ENCODE results near the gene MARCOL. TPM values are rescaled to one million over a fixed set of nuclear protein-coding genes. Genes with fewer than 3 reads are reported as not detected.

MARCOL gene, protein sequence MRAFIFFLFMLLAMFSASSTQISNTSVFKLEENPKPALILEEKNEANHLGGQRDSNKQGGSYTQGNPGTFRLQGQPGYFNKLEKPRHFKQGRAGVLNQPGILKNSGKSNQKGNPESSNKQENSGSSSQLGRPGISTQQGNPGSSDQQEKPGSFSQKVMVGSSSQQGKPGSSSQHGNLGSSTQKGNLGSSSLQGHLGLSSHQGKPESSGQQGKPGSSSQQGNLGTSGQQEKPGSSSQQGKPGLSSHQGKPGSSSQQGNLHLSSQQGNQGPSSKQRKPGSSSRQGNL
- not detected for total RNA-seq

DNA sequence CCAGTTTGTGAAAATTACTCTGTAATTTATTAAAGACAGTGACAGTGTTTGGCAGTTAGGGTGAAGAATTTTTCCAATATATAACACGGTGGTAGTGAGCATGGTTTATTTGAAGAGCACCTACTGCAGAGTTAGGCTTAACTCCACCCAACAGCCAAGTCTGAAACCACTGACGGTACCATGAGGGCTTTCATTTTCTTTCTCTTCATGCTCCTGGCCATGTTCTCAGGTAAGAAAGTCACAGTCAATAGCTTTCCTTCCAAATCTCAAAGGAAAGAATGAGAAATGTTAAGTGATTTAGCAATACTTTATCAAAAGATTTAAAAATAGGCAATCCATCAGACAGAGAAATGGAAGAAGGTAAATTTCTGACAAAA, at the start of gene MARCOL:
Gene MARCOL, plus strand, starts transcription at position 108 of the 377 bp plus-strand sequence. Its CDS starts 73 bp downstream, at position 181.
- DNase-seq: no peak
- Histone ChIP-seq H3K27me3 (no peaks in the 10 kb centered on the region), H3K9me3 (no peaks in the 10 kb centered on the region), H3K4me1 (no peaks in the 10 kb centered on the region), H3K27ac (no peak within 1 kb of the TSS), H3K36me3 (no peaks in the 10 kb centered on the region), H3K4me3 (no peak within 1 kb of the TSS)
- WGBS, 2 donors: 52 to 71% methylated on average over 2 of the region's 2 CpGs
- no peak for TF ChIP-seq POLR2A (IDR thresholded peaks at IDR 0.05)
- TF ChIP-seq, protein P1, sequence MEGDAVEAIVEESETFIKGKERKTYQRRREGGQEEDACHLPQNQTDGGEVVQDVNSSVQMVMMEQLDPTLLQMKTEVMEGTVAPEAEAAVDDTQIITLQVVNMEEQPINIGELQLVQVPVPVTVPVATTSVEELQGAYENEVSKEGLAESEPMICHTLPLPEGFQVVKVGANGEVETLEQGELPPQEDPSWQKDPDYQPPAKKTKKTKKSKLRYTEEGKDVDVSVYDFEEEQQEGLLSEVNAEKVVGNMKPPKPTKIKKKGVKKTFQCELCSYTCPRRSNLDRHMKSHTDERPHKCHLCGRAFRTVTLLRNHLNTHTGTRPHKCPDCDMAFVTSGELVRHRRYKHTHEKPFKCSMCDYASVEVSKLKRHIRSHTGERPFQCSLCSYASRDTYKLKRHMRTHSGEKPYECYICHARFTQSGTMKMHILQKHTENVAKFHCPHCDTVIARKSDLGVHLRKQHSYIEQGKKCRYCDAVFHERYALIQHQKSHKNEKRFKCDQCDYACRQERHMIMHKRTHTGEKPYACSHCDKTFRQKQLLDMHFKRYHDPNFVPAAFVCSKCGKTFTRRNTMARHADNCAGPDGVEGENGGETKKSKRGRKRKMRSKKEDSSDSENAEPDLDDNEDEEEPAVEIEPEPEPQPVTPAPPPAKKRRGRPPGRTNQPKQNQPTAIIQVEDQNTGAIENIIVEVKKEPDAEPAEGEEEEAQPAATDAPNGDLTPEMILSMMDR (IDR thresholded peaks at IDR 0.05): no peak
- intact Hi-C loops (cut with DNase I): no loop called here

DNA sequence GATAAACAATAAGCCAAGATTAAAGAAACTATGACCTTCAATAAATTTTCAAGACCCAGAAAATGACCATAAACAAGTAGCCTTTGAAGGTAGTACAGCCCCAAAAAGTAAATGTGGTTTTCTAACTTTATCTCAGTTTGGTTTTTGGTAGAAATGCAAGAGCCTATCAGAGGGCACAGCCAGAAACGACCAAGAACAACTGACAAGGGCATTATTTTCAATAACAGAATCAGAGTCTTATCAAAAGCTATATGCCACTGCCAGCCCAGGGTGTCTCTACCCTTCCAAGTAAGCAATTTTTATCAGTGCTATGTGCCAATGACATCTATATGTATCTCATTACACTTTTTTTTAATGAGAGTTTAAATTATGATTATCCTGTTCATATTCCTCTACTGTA, 47.3 kb upstream of the MARCOL start:
- H3K9me3 ChIP-seq: no peaks in the 10 kb centered on the region
- H3K4me3 ChIP-seq: no peak overlapping the region
- no peak overlapping the region for H3K27ac ChIP-seq
- H3K36me3 ChIP-seq: no peaks in the 10 kb centered on the region
- TF ChIP-seq, protein P1 (IDR thresholded peaks at IDR 0.05): no peak
- no peak for TF ChIP-seq POLR2A (IDR thresholded peaks at IDR 0.05)
- H3K4me1 ChIP-seq: peaks cover 0 to 18% (median 0%) of the 10 kb centered on the region in 3 donors
- no peak for DNase-seq
- intact Hi-C loops (cut with DNase I): no loop called here
- H3K27me3 ChIP-seq: no peaks in the 10 kb centered on the region
- WGBS, 2 donors: 52 to 70% methylated on average over 1 of the region's 1 CpG

DNA sequence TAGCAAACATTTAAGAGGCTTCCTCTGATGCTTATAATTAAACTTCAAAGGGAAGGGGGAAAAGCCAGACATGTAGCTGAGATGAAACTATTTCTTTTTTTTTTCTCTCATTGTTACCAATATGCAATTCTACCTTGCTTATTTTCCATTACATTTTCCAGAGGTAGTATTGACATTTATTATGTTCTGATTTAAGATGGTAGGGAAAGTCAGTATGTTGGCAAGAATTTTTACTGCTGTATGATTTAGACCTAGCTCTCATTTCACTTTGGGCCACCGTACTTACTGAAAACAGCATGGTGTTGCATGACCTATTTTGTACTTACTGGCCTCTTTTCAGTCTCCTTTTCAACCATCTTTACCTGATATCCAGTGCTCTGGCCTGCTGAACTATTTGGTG, 45.1 kb upstream of the MARCOL start:
- intact Hi-C loops (cut with DNase I): no loop called here
- DNase-seq: no peak
- TF ChIP-seq, protein P1 (IDR thresholded peaks at IDR 0.05): no peak
- no peak for TF ChIP-seq POLR2A (IDR thresholded peaks at IDR 0.05)
- Histone ChIP-seq H3K4me1 (peaks cover 0 to 9% (median 0%) of the 10 kb centered on the region in 3 donors), H3K27me3 (no peaks in the 10 kb centered on the region), H3K27ac (no peak overlapping the region), H3K36me3 (no peaks in the 10 kb centered on the region), H3K9me3 (no peaks in the 10 kb centered on the region), H3K4me3 (no peak overlapping the region)
- 73 to 85% methylated on average over 1 of the region's 1 CpG for WGBS, 2 donors

DNA sequence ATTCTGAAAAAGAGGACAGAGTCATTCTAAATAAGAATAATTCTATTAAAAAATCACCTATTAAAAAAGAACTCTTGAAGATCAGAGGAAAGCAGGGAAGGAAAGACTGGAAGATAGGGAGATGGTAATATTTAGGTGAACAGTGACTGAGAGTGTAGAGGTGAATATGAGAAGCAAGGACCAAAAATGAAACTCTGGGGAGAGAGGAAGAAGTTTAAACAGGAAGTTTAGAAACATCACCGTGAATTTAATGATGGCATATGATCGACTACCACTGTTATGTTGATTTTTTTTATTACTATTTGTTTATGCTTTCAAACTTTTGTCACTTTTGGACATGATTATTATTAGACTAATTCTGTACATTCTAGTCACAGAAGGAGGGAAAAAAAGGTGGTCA, 37.2 kb upstream of the MARCOL start:
- no peak overlapping the region for H3K4me3 ChIP-seq
- H3K4me1 ChIP-seq: peaks cover 0 to 20% (median 8%) of the 10 kb centered on the region in 3 donors
- H3K9me3 ChIP-seq: no peaks in the 10 kb centered on the region
- H3K27me3 ChIP-seq: no peaks in the 10 kb centered on the region
- H3K36me3 ChIP-seq: no peaks in the 10 kb centered on the region
- TF ChIP-seq POLR2A (IDR thresholded peaks at IDR 0.05): no peak
- TF ChIP-seq, protein P1 (IDR thresholded peaks at IDR 0.05): no peak
- intact Hi-C loops (cut with DNase I): no loop called here
- no peak overlapping the region for H3K27ac ChIP-seq
- DNase-seq: no peak
- WGBS, 2 donors: 50 to 78% methylated on average over 2 of the region's 2 CpGs

DNA sequence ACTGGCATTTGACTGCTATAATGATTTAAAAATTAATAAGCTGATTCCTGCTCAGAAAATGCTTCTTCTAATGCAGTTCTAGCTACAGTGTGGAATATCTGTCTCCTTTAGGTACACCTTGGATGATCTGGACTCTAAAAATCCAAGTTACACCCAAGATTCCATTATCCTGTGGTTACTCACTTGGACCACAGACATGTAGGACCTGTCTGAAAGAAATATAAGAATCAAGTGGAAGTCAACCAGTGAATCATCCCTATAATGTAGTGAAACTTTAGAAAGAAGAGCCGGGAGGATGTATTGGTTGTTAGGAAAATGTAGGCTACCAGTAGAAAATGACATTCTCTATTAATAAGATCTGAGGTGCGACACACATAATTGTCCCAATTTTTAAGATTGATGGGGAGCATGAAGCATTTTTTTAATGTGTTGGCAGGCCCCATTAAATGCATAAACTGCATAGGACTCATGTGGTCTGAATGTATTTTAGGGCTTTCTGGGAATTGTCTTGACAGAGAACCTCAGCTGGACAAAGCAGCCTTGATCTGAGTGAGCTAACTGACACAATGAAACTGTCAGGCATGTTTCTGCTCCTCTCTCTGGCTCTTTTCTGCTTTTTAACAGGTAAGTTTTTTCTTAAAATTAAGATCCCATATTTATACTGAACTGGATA, 35.7 kb upstream of the MARCOL start, which contains the start of gene SPINK6:
Gene SPINK6, plus strand, starts transcription at position 512 of the 673 bp plus-strand sequence. Its CDS starts 55 bp downstream, at position 567.
- WGBS, 2 donors: 65 to 72% methylated on average over 2 of the region's 2 CpGs
- DNase-seq: no peak
- no peak for TF ChIP-seq POLR2A (IDR thresholded peaks at IDR 0.05)
- TF ChIP-seq, protein P1 (IDR thresholded peaks at IDR 0.05): no peak

More for the DNA sequence above, 35.7 kb upstream of the MARCOL start, which contains the start of gene SPINK6:
- Histone ChIP-seq H3K27me3 (no peaks in the 10 kb centered on the region), H3K4me3 (no peak within 1 kb of the TSS), H3K27ac (no peak within 1 kb of the TSS), H3K9me3 (no peaks in the 10 kb centered on the region), H3K4me1 (peaks cover 0 to 35% (median 12%) of the 10 kb centered on the region in 3 donors), H3K36me3 (no peaks in the 10 kb centered on the region)
- intact Hi-C loops (cut with DNase I): no loop called here

Data from esophagus squamous epithelium (tissue), 5 donors.